ENCODE data around the gene CLIC6. TPM values are rescaled to one million over a fixed set of nuclear protein-coding genes. Genes with fewer than 3 reads are reported as not detected.

CLIC6 gene
- total RNA-seq, 4 donors from 2014 or later, result 0.49 to 3.0 (median 1.1) TPM

- intact Hi-C loops (cut with DNase I; ENCODE audit: low total_unique reads) (no loop called here), in situ Hi-C loops (cut with MboI; ENCODE audit: low sequenced_read_pairs in 4 of 4) (loop anchor here in 1 of 4 donors (25.0 kb wide), 1 partner anchor 713 kb away; the partner anchor contains the start of gene ATP5PO)
- no peak for TF ChIP-seq POLR2A (IDR thresholded peaks at IDR 0.05)
- TF ChIP-seq, protein P1, sequence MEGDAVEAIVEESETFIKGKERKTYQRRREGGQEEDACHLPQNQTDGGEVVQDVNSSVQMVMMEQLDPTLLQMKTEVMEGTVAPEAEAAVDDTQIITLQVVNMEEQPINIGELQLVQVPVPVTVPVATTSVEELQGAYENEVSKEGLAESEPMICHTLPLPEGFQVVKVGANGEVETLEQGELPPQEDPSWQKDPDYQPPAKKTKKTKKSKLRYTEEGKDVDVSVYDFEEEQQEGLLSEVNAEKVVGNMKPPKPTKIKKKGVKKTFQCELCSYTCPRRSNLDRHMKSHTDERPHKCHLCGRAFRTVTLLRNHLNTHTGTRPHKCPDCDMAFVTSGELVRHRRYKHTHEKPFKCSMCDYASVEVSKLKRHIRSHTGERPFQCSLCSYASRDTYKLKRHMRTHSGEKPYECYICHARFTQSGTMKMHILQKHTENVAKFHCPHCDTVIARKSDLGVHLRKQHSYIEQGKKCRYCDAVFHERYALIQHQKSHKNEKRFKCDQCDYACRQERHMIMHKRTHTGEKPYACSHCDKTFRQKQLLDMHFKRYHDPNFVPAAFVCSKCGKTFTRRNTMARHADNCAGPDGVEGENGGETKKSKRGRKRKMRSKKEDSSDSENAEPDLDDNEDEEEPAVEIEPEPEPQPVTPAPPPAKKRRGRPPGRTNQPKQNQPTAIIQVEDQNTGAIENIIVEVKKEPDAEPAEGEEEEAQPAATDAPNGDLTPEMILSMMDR (IDR thresholded peaks at IDR 0.05 in 4 of 5, conservative IDR thresholded peaks at IDR 0.05 in 1 of 5), result no peak
- Histone ChIP-seq H3K9me3 (no peaks in the 10 kb centered on the region), H3K27ac (no peak overlapping the region), H3K4me3 (no peak overlapping the region), H3K4me1 (peaks cover 5 to 6% of the 10 kb centered on the region in 2 donors), H3K36me3 (no peaks in the 10 kb centered on the region), H3K27me3 (no peaks in the 10 kb centered on the region)
- ATAC-seq (no peak), DNase-seq (no peak)
Observed at GRCh38 chr21:34625030-34625593, 43.7 kb upstream of the CLIC6 start.

- H3K36me3 ChIP-seq, result no peaks in the 10 kb centered on the region
- no peak overlapping the region for H3K4me3 ChIP-seq
- no peak for DNase-seq
- no peak for TF ChIP-seq POLR2A (IDR thresholded peaks at IDR 0.05)
- TF ChIP-seq, protein P1 (IDR thresholded peaks at IDR 0.05 in 4 of 5, conservative IDR thresholded peaks at IDR 0.05 in 1 of 5), result no peak
- no peak overlapping the region for H3K27ac ChIP-seq
- no peaks in the 10 kb centered on the region for H3K9me3 ChIP-seq
- in situ Hi-C loops (cut with MboI; ENCODE audit: low sequenced_read_pairs in 4 of 4), result loop anchor here in 1 of 4 donors (25.0 kb wide), 1 partner anchor 714 kb away; the partner anchor contains the start of gene ATP5PO
- intact Hi-C loops (cut with DNase I; ENCODE audit: low total_unique reads), result no loop called here
- H3K27me3 ChIP-seq, result no peaks in the 10 kb centered on the region
- no peaks in the 10 kb centered on the region for H3K4me1 ChIP-seq
- no peak for ATAC-seq
Observed at GRCh38 chr21:34626131-34626530, 42.7 kb upstream of the CLIC6 start.

GRCh38 chr21:34630536-34631143 is 38.2 kb upstream of the CLIC6 start:
- in situ Hi-C loops (cut with MboI; ENCODE audit: low sequenced_read_pairs in 4 of 4) (loop anchor here in 1 of 4 donors (25.0 kb wide), 1 partner anchor 718 kb away; the partner anchor contains the start of gene ATP5PO), intact Hi-C loops (cut with DNase I; ENCODE audit: low total_unique reads) (no loop called here)
- H3K36me3 ChIP-seq, result no peaks in the 10 kb centered on the region
- H3K27ac ChIP-seq, result no peak overlapping the region
- H3K27me3 ChIP-seq, result peaks cover 0 to 4% (median 0%) of the 10 kb centered on the region in 3 donors
- peak; percentile 83 to 86 for ATAC-seq
- no peak overlapping the region for H3K4me3 ChIP-seq
- H3K9me3 ChIP-seq, result no peaks in the 10 kb centered on the region
- H3K4me1 ChIP-seq, result no peaks in the 10 kb centered on the region
- TF ChIP-seq, protein P1 (IDR thresholded peaks at IDR 0.05 in 4 of 5, conservative IDR thresholded peaks at IDR 0.05 in 1 of 5), result peak; percentile 74 to 87 (median 77)
- no peak for TF ChIP-seq POLR2A (IDR thresholded peaks at IDR 0.05)
- DNase-seq, result no peak

DNA sequence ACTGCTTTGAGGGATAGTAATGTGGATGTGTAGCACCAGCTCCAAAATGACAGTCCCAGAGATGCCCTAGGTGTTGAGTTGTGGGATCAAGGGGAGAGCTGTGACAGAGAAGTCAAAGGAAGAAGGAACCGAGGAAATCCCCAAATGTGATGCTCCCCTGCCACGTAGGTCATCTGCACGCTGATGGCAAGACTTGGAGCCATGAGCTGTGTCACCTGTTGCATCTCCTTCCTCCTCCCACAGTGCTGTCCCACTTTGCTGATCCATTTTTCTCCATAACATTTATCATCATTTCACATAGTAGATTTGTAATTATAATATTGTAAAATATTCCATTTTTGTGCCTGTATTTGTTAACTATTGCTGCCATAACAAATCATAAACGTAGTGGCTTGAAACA is 36.3 kb upstream of the CLIC6 start:
- DNase-seq, result no peak
- in situ Hi-C loops (cut with MboI; ENCODE audit: low sequenced_read_pairs in 4 of 4) (loop anchor here in 1 of 4 donors (25.0 kb wide), 1 partner anchor 720 kb away; the partner anchor contains the start of gene ATP5PO), intact Hi-C loops (cut with DNase I; ENCODE audit: low total_unique reads) (no loop called here)
- no peaks in the 10 kb centered on the region for H3K4me1 ChIP-seq
- ATAC-seq, result no peak
- no peak overlapping the region for H3K27ac ChIP-seq
- peaks cover 0 to 4% (median 0%) of the 10 kb centered on the region in 3 donors for H3K27me3 ChIP-seq
- no peaks in the 10 kb centered on the region for H3K9me3 ChIP-seq
- H3K4me3 ChIP-seq, result no peak overlapping the region
- TF ChIP-seq, protein P1 (IDR thresholded peaks at IDR 0.05 in 4 of 5, conservative IDR thresholded peaks at IDR 0.05 in 1 of 5), result no peak
- H3K36me3 ChIP-seq, result no peaks in the 10 kb centered on the region

All from gastrocnemius medialis (tissue), 4 donors.